MCF 10A (cell line): ENCODE data around the gene ZNF800. TPM values are rescaled to one million over a fixed set of nuclear protein-coding genes. Genes with fewer than 3 reads are reported as not detected.
A peak's percentile ranks its signal among the peaks of the same experiment; 100 is the strongest.

ENCODE experiments used
- BruUV-seq: library from RNA; stranded (reverse); fragments of 400-500 nt; replicated peaks from 2 replicates; lab custom pipeline; 2021; lab: Mats Ljungman, UMichigan
- CTCF ChIA-PET: fragments of 300-600 bp; sonication (Branson Sonifier 250); formaldehyde crosslinking; extraction: SDS; loops from one replicate; lab custom pipeline; 2021; ENCODE audit warnings: antibody characterized with exemption, inconsistent platforms; lab: Yijun Ruan, JAX
- POLR2A ChIA-PET: fragments of 300-600, 350-650 bp; sonication (Branson Sonifier 250); formaldehyde crosslinking; extraction: SDS; loops from one replicate; lab custom pipeline; 2020; ENCODE audit warnings: antibody characterized with exemption, inconsistent platforms; lab: Yijun Ruan, JAX
- DNase-seq: peaks from one replicate; pipeline ENCODE4 v3.0.0-alpha.2; 2018; ENCODE audit not compliant: unreplicated experiment
- H3K27ac Mint-ChIP-seq: one replicate; pipeline ENCODE4 v1.8.0; 2022; ENCODE audit warnings: mild to moderate bottlenecking, low read depth, mixed read lengths; ENCODE audit not compliant: unreplicated experiment
- H3K27me3 Mint-ChIP-seq: one replicate; pipeline ENCODE4 v1.8.0; 2022; ENCODE audit warnings: mixed read lengths; ENCODE audit not compliant: insufficient read depth, unreplicated experiment
- H3K36me3 Mint-ChIP-seq: one replicate; pipeline ENCODE4 v1.8.0; 2022; ENCODE audit warnings: mild to moderate bottlenecking, moderate library complexity, mixed read lengths; ENCODE audit not compliant: insufficient read depth, unreplicated experiment
- H3K4me1 Mint-ChIP-seq: one replicate; pipeline ENCODE4 v1.8.0; 2022; ENCODE audit warnings: mixed read lengths; ENCODE audit not compliant: insufficient read depth, unreplicated experiment
- H3K4me3 Mint-ChIP-seq: one replicate; pipeline ENCODE4 v1.8.0; 2022; ENCODE audit warnings: mild to moderate bottlenecking, moderate library complexity, mixed read lengths; ENCODE audit not compliant: unreplicated experiment
- H3K9me3 Mint-ChIP-seq: one replicate; pipeline ENCODE4 v1.8.0; 2022; ENCODE audit warnings: mixed read lengths; ENCODE audit not compliant: unreplicated experiment
- CTCF ChIP-seq: fragments of 200-600 bp; IDR thresholded peaks from one replicate; pipeline ENCODE4 v1.8.0; 2022; ENCODE audit warnings: antibody characterized with exemption, mild to moderate bottlenecking; ENCODE audit not compliant: unreplicated experiment
- intact Hi-C: fragments of 100-400 bp; cut with micrococcal nuclease; formaldehyde crosslinking; loops from 2 replicates; pipeline ENCODE4 v1.14.1; 2022
- total RNA-seq: library from RNA; stranded (reverse); gene quantifications from 2 replicates; pipeline ENCODE4 v1.2.3, GENCODE V29; 2022

The ZNF800 gene
- total RNA-seq, 1 experiment from 2014 or later: 51.7 TPM

- peak overlapping the region; percentile 91 for H3K4me3 Mint-ChIP-seq
- ChIA-PET CTCF (no interaction called here), POLR2A (interaction anchor here (0.6 to 3.2 kb wide), 10 partner anchors 9 to 193 kb away, joined by 3 to 41 read pairs (median 4); partner anchors contain the start of genes ARF5 and GCC1)
- DNase-seq: no peak
- peaks cover 21% of the 10 kb centered on the region for H3K4me1 Mint-ChIP-seq
- intact Hi-C loops: loop anchor here (10.0 kb wide), 1 partner anchor 191 kb away; the partner anchor contains the start of genes ARF5 and GCC1
- TF ChIP-seq CTCF: no peak
- no peaks in the 10 kb centered on the region for H3K27me3 Mint-ChIP-seq
- no TSS peak for BruUV-seq
- no peaks in the 10 kb centered on the region for H3K9me3 Mint-ChIP-seq
- peaks cover 32% of the 10 kb centered on the region for H3K36me3 Mint-ChIP-seq
- H3K27ac Mint-ChIP-seq: peak overlapping the region; percentile 95
These were observed 1.0 kb upstream of the ZNF800 start for GRCh38 chr7:127393368-127394058.

- peak; percentile 54 for DNase-seq
- Mint-ChIP-seq H3K27me3 (no peaks in the 10 kb centered on the region), H3K4me1 (peaks cover 25% of the 10 kb centered on the region), H3K4me3 (peak overlapping the region; percentile 91), H3K27ac (peak overlapping the region; percentile 95), H3K36me3 (peaks cover 46% of the 10 kb centered on the region), H3K9me3 (no peaks in the 10 kb centered on the region)
- intact Hi-C loops: loop anchor here (10.0 kb wide), 1 partner anchor 193 kb away; the partner anchor contains the start of genes ARF5 and GCC1
- no peak for TF ChIP-seq CTCF
- BruUV-seq: no TSS peak
- ChIA-PET CTCF (interaction anchor here (0.8 to 2.0 kb wide), 2 partner anchors 9 to 194 kb away, joined by 4 read pairs; no protein-coding TSS in a partner anchor), POLR2A (interaction anchor here (0.6 to 3.2 kb wide), 22 partner anchors 9 to 275 kb away, joined by 3 to 41 read pairs (median 4); partner anchors contain the start of genes ARF5 and GCC1)
These were observed 334 bp downstream of the ZNF800 start for GRCh38 chr7:127392182-127392565.

GRCh38 chr7:127391591-127392181 lies 822 bp downstream of the ZNF800 start:
- H3K27ac Mint-ChIP-seq: peak overlapping the region; percentile 95
- TF ChIP-seq CTCF: no peak
- peaks cover 25% of the 10 kb centered on the region for H3K4me1 Mint-ChIP-seq
- H3K4me3 Mint-ChIP-seq: peak overlapping the region; percentile 91
- H3K9me3 Mint-ChIP-seq: no peaks in the 10 kb centered on the region
- ChIA-PET POLR2A (interaction anchor here (0.6 to 3.2 kb wide), 14 partner anchors 9 to 275 kb away, joined by 3 to 41 read pairs (median 6); partner anchors contain the start of genes ARF5 and GCC1), CTCF (interaction anchor here (0.6 to 2.0 kb wide), 7 partner anchors 8 to 389 kb away, joined by 3 to 4 read pairs (median 3); no protein-coding TSS in a partner anchor)
- intact Hi-C loops: loop anchor here (10.0 kb wide), 1 partner anchor 193 kb away; the partner anchor contains the start of genes ARF5 and GCC1
- no peaks in the 10 kb centered on the region for H3K27me3 Mint-ChIP-seq
- peaks cover 47% of the 10 kb centered on the region for H3K36me3 Mint-ChIP-seq
- DNase-seq: peak; percentile 30
- no TSS peak for BruUV-seq
